ENCODE measurements around the gene CAB39L.

DNA sequence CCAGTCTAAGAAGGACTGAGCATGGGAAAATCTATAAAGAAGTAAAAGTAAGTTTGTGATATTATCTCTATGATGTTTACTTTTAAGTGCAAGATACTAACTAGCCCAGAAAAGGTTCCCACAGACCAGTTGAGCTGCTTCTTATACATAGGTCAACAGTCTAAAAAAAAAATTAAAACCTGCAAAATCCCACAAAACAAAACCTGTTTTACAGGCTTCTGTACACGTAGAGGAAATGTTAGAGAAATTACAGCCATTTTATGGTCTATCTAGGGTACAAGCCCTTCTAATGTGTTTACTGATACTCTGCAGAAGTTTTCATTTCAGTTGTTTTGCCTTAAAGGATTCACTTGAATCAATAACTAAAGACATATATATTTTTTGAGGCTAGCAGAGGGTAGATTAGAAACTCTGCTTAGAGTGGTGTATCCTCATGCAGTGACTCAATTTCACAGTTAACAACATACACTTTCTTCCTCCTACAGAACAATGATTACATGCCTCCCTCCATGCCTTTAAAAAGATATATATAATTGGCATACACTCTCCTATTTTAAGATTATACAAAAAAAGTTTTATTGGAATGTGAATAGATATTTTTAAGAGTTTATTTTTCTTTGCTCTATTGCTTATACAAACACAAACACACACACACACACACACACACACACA, 43.9 kb downstream of the CAB39L start:
- TF ChIP-seq CTCF (IDR thresholded peaks at IDR 0.05) (no peak), POLR2A (IDR thresholded peaks at IDR 0.05; ENCODE audit: low read depth) (no peak), POLR2AphosphoS5 (IDR thresholded peaks at IDR 0.05) (no peak)
